Activated CD8-positive, alpha-beta memory T cell treated with anti-CD3 and anti-CD28 coated beads for 4 hours (primary cell): Measurements from ENCODE around the gene NPTXR.

Source experiments
- DNase-seq, 2 donors: peaks; one replicate each; pipeline ENCODE4 v3.0.0-alpha.2; 2020; ENCODE audit warnings: low read depth in 2 of 2

NPTXR gene

DNA sequence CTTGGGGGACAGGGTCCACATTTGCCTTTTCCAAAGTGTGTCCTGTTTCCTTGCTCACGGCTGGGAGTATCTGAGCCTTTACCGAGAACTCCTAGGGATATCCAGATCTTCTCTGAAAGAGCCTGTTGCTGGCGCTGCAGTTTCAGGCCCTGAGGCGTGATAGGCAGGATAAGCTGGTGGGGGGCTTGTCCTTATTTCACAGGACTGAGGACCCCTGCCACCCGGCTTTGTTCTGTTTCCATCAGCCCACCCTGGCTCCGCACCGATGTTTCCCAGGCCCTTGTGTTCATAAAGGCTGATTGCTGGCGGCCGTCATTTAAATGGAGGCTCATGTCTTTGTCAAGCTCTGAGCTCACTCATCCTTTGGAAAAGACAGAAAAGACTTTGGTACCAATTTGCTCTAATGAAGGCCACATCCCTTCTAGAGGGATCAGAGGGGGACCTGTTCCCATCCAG is 9.4 kb upstream of the NPTXR start:
- no peak for DNase-seq

DNA sequence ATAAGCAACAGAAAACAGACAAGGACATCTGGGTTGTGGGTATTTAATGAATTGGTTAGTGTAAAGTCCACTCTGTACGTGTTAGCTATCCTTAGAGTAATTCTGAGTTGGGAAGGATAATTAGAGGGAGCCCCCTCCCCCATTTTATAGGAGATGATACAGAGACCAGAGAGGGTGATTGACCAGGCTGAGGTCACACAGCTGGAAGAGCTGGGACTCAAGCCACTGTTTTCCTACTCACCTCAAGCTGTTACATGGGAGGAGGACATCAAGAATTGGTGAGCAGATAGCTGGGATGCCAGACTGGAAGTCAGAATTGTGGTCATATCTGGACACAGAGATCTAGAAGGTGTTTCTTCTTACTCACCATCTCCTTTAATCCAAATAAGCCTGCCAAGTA is 8.7 kb upstream of the NPTXR start:
- DNase-seq: no peak

- DNase-seq: no peak
Observed at GRCh38 chr22:38850941-38851849, 7.4 kb upstream of the NPTXR start.

DNA sequence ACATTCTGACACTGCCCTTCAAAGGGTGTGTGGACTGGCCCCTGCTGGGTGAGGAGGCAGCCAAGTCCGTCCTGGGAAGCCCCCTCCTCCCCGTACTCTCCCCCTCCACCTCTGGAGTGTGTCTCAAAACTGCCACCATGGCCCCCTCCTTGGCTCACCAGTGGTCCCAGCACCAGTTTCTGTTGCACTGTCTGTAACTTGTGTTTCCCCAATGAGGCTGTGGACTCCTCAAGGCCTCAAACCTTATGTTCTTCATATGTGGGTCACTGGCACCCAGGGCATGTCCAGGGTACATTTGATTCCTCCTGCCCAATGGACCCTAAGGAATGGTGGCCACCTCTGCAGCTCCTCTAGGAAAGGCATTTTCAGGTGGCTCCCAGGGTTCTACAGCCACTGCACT is 6.6 kb upstream of the NPTXR start:
- DNase-seq: no peak

DNA sequence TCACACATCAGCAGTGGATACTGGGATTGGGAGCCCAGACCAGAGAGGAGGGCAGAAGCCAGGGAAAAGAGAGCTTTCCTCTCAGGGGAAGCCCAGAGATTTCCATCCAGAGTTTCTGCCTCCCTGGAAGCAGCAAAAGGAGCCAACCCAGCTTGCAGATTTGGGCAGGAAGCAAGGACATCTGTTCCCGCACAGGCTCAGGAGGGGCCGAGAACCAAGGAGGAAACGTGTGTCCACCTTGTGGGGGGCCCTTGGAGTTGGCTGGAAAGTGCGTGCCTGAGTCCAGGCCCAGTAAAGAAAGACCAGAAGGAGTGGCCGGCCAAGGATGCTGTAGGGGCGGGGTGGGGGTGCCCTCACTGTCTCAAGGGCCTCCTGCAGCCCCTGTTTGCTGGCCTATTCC is 6.0 kb upstream of the NPTXR start:
- DNase-seq: no peak

DNA sequence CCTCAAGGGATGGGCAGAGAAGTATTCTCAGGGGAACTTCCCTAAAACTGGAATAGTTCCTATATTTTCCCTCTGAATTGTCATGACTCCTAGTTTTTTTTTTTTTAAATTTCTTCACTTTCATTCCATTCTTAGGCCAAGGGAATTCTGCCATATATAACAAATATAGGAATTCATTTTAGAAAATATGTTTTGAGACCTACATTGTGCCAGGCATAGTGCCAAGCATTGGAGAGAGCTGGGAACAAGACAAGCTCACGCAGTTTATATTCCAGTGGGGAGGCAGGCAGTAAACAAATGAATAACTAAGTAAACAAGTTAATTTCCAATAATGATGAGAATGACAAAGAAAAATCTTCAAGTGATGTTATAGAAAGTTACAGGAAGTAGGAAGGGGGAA is 2.6 kb upstream of the NPTXR start:
- no peak for DNase-seq

GRCh38 chr22:38845004-38845740 is 1.3 kb upstream of the NPTXR start:
- DNase-seq: no peak

- no peak for DNase-seq
Observed at GRCh38 chr22:38844315-38845003, 631 bp upstream of the NPTXR start.

GRCh38 chr22:38843201-38843656 is 599 bp downstream of the NPTXR start:
- DNase-seq: no peak

DNA sequence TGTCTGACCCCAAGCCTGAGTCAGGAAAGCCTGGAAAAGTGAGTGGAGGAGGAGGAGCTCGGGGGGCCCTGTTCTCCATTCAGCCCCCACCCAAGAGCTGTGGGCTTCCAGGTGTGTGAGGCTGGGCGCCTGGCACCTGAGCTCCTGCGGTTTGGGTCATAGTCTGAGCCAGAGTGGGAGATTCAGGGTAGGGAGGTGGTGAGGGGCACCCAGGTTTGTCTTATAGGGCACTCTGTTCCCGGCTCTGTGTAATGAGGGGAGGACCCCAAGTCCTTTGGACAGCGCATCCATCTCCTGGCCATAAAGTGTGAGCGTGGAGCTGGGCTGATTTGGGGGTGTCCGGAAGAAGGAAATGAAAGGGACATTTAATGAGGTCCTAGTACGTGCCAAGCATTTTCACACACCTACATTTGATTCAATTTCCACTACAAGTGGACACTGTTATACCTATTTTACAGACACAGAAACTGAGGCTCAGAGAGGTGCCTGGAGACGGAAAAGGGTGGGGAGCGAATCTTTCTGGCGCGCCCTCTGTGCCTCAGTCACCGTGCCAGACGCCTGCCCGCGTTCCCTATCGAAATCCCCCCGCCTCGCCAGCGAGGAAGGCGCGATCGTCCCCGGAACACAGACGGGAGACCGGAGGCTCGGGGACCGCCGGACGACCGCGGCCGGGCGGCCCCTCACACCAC is 1.2 kb downstream of the NPTXR start:
- DNase-seq: no peak

- no peak for DNase-seq
Observed at GRCh38 chr22:38841635-38842034, 2.2 kb downstream of the NPTXR start.

DNA sequence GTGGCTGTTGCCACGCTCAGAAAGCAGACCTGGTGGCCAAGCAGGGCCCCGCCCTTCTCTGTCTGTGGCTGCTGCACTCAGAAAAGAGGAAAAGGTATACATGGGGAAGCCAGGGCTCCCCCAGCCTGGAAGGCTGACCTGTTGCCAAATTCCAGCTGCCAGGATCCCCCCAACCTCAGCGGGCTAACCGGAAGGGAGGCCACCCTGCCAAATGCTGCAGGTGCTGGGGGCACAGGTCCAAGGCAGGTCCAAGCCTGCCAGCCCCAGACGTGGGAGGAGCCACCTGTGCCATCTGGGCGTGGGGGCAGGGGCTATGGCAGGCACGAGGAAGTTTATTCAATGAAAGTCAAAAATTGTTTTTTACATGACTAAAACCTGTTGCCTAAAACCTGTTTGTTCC is 2.6 kb downstream of the NPTXR start:
- no peak for DNase-seq

- DNase-seq: no peak
Observed at GRCh38 chr22:38840129-38840528, 3.7 kb downstream of the NPTXR start.

DNA sequence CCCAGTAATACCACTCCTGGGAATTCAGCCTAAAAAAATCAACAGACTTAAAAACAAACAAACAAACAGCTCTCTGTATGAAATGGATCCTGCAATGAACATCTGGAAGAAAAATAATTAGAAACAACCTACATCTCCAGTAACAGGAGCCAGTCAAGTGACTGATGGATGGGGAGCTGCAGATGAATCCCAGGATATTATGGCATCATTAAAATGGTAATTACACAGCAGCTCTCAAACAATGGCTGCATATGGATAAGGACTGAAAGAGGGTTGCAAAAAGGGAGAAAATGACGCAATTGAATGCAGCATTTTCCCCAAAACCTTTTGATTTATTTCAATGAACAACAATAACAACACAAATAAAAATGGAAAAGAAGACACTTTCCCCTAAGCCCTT is 4.1 kb downstream of the NPTXR start:
- DNase-seq: no peak

DNA sequence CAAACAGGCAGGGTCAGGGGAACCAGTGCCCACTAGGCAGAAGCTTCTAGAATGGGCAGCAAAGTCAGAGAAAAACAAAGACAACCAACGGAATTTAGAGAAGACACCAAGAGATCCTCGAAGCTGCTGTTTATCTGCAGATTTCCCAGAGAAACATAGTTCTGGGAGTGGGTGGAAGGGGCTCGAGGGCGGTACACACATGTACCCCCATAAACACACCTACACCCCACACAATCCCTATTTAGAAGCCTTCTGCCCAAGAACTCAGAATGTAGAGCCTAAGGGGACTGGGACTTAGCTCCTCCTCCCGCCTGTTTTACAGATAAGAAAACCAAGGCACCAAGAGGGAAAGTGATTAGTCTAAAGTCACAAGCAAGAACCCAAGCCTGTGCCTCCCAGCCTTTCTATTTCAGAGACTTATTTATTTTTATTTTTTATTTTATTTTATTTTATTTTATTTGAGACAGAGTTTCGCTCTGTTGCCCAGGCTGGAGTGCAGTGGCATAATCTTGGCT is 6.4 kb downstream of the NPTXR start:
- DNase-seq: no peak

DNA sequence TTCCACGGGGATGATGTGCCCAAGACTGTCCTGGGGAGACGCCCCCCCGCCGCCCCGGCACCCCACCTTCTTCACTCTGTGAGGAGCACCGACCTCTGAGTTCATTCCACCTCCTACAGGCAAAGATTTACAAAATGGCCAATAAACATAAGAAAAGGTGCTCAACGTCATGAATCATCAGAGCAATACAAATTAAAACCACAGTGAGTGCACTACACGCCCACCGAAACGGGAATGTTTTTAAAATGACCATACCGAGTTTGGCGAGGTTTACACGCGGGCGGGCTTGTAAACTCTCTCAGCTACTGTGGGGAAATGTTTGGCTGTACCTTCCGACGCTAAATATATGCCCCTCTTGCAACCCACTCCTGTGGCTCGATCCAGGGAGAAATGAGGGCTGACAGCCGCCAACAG is 7.9 kb downstream of the NPTXR start:
- DNase-seq: no peak

DNA sequence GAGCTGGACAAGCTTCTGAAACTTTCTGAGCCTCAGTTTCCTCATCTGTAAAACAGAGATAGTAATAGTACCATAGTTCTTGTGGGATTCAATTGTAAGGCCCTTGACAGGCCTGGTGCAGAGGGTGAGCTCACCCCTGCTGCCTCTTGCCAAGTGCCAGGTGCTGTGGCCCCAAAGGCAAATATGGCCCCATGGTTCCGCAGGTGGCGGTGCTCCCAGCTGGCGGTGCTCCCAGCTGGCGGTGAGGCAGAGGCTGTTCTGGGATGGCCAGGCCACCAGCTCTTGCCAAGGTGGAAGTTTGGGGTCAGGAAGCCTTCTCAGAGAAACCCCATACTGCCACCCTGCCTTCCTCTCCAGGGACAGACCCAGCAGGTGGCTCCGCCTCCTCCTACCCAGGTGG is 8.8 kb downstream of the NPTXR start:
- no peak for DNase-seq

DNA sequence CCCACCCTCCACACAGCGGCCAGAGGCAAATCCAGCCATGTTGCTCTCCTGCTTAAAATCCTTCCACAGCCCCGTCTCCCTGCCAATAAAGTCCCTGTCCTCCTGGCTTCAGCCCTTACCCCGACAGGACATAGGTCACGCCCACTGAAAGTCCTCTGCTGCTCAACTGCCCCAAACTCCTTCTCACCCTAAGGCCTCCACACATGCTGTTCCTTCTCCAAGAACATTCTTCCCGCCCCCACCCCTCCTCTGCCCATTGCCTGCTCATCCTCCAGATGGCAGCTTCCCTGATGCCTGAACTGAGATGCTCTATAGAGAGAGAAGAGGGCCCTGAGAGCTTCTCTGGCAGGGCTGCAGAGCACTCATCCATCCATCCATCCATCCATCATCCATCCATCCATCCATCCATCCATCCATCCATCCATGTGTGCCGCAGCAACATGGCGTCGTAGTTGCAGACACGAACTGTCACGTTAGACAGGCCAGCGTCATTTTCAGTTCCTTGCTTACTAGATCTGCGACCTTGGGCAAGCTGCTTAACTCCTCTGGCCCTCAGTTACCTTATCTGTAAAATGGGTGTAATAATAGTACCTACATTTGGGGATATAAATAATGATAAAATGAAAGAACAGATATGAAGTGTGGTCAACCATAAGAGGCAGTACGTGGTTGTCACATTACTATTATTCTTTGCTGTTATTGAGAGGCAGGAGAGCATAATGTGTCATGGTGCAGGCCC is 9.4 kb downstream of the NPTXR start:
- no peak for DNase-seq

DNA sequence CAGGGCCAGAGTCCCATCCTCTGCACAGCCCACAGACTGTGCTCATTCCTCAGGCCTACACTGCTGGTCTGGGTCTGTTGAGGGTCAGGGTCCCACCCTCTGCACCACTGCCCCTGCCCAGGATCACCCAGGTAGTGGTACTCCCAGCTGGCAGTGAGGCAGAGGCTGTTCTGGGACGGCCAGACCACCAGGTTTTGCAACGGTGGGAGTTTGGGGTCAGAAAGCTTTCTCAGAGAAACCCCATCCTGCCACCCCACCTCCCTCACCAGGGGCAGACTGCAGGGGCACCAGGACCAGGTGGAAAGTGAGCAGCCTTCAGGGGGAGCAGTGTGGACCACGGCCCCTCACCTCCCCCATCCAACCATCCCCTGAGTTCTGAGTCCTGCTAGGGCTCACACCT is 10.8 kb downstream of the NPTXR start:
- DNase-seq: no peak

GRCh38 chr22:38832005-38832978 is 11.5 kb downstream of the NPTXR start:
- no peak for DNase-seq
